IPS-18a (cell line): ENCODE measurements around the gene LANCL1.
"Not testable (repeated sequence)": the region's sequence is repeated elsewhere in the genome, so short reads cannot be mapped to it uniquely, and the experiment has no call there.

Experiments
- H3K27ac ChIP-seq: one replicate; pipeline ENCODE4 v1.5.1; 2013; ENCODE audit warnings: low read length
- H3K27me3 ChIP-seq: one replicate; pipeline ENCODE4 v1.6.1; 2013; ENCODE audit warnings: mild to moderate bottlenecking, low read length; ENCODE audit not compliant: control insufficient read depth, insufficient read depth
- H3K36me3 ChIP-seq: one replicate; pipeline ENCODE4 v1.6.1; 2013; ENCODE audit warnings: low read depth, low read length; ENCODE audit not compliant: control insufficient read depth
- H3K4me1 ChIP-seq: one replicate; pipeline ENCODE4 v1.6.1; 2013; ENCODE audit warnings: low read depth, low read length; ENCODE audit not compliant: control insufficient read depth
- H3K4me3 ChIP-seq: one replicate; pipeline ENCODE4 v1.5.1; 2013; ENCODE audit warnings: low read length
- H3K9ac ChIP-seq: one replicate; pipeline ENCODE4 v1.6.1; 2013; ENCODE audit warnings: mild to moderate bottlenecking, low read length, moderate library complexity
- H3K9me3 ChIP-seq: one replicate; pipeline ENCODE4 v1.6.1; 2013; ENCODE audit warnings: low read depth, low read length; ENCODE audit not compliant: control insufficient read depth

Gene LANCL1

GRCh38 chr2:210458395-210458794, 18.2 kb downstream of the LANCL1 start:
- Histone ChIP-seq H3K27ac (no peak overlapping the region), H3K9me3 (no peaks in the 10 kb centered on the region), H3K36me3 (peaks cover 34% of the 10 kb centered on the region), H3K4me3 (no peak overlapping the region), H3K4me1 (no peaks in the 10 kb centered on the region), H3K27me3 (no peaks in the 10 kb centered on the region), H3K9ac (no peak overlapping the region)

- Histone ChIP-seq H3K36me3 (peaks cover 37% of the 10 kb centered on the region), H3K9ac (no peak overlapping the region), H3K4me3 (no peak overlapping the region), H3K4me1 (no peaks in the 10 kb centered on the region), H3K27me3 (no peaks in the 10 kb centered on the region), H3K9me3 (no peaks in the 10 kb centered on the region), H3K27ac (no peak overlapping the region)
These were observed 20.0 kb downstream of the LANCL1 start for GRCh38 chr2:210456571-210456970.

- no peak overlapping the region for H3K4me3 ChIP-seq
- no peaks in the 10 kb centered on the region for H3K4me1 ChIP-seq
- H3K27ac ChIP-seq, result no peak overlapping the region
- H3K27me3 ChIP-seq, result no peaks in the 10 kb centered on the region
- H3K9ac ChIP-seq, result no peak overlapping the region
- peaks cover 40% of the 10 kb centered on the region for H3K36me3 ChIP-seq
- H3K9me3 ChIP-seq, result no peaks in the 10 kb centered on the region
These were observed 22.2 kb downstream of the LANCL1 start for GRCh38 chr2:210454336-210454735.

- H3K9ac ChIP-seq, result no peak overlapping the region
- peaks cover 31% of the 10 kb centered on the region for H3K36me3 ChIP-seq
- H3K27ac ChIP-seq, result no peak overlapping the region
- H3K27me3 ChIP-seq, result no peaks in the 10 kb centered on the region
- H3K4me3 ChIP-seq, result no peak overlapping the region
- no peaks in the 10 kb centered on the region for H3K9me3 ChIP-seq
- H3K4me1 ChIP-seq, result no peaks in the 10 kb centered on the region
These were observed 24.4 kb downstream of the LANCL1 start for GRCh38 chr2:210452194-210452593.

GRCh38 chr2:210450942-210451341, 25.6 kb downstream of the LANCL1 start:
- not testable (repeated sequence) for H3K4me1 ChIP-seq, H3K27me3 ChIP-seq, H3K9ac ChIP-seq, H3K9me3 ChIP-seq, H3K4me3 ChIP-seq, H3K27ac ChIP-seq
- H3K36me3 ChIP-seq, result peaks cover 24% of the 10 kb centered on the region

- no peak overlapping the region for H3K27ac ChIP-seq
- peaks cover 22% of the 10 kb centered on the region for H3K4me1 ChIP-seq
- no peak overlapping the region for H3K9ac ChIP-seq
- peaks cover 6% of the 10 kb centered on the region for H3K27me3 ChIP-seq
- H3K36me3 ChIP-seq, result no peaks in the 10 kb centered on the region
- no peaks in the 10 kb centered on the region for H3K9me3 ChIP-seq
- no peak overlapping the region for H3K4me3 ChIP-seq
These were observed 30.8 kb downstream of the LANCL1 start for GRCh38 chr2:210445732-210446131.

GRCh38 chr2:210445116-210445707, 31.3 kb downstream of the LANCL1 start:
- Histone ChIP-seq H3K36me3 (no peaks in the 10 kb centered on the region), H3K9me3 (no peaks in the 10 kb centered on the region), H3K9ac (no peak overlapping the region)

GRCh38 chr2:210443527-210443926, 33.0 kb downstream of the LANCL1 start:
- peaks cover 6% of the 10 kb centered on the region for H3K27me3 ChIP-seq
- H3K9ac ChIP-seq, result no peak overlapping the region
- peak overlapping the region; percentile 13 for H3K4me3 ChIP-seq
- peaks cover 22% of the 10 kb centered on the region for H3K4me1 ChIP-seq
- H3K9me3 ChIP-seq, result no peaks in the 10 kb centered on the region
- H3K36me3 ChIP-seq, result peaks cover 7% of the 10 kb centered on the region
- H3K27ac ChIP-seq, result no peak overlapping the region

More at GRCh38 chr2:210445116-210445707, 31.3 kb downstream of the LANCL1 start:
- Histone ChIP-seq H3K27me3 (peaks cover 6% of the 10 kb centered on the region), H3K4me1 (peaks cover 22% of the 10 kb centered on the region), H3K4me3 (no peak overlapping the region), H3K27ac (no peak overlapping the region)

- Histone ChIP-seq H3K9me3 (no peaks in the 10 kb centered on the region), H3K27me3 (peaks cover 6% of the 10 kb centered on the region)
These were observed 33.7 kb downstream of the LANCL1 start for GRCh38 chr2:210442878-210443277.

GRCh38 chr2:210442457-210442856, 34.1 kb downstream of the LANCL1 start:
- H3K27me3 ChIP-seq, result peaks cover 6% of the 10 kb centered on the region
- no peak overlapping the region for H3K9ac ChIP-seq
- no peak overlapping the region for H3K27ac ChIP-seq
- H3K9me3 ChIP-seq, result no peaks in the 10 kb centered on the region
- H3K36me3 ChIP-seq, result peaks cover 10% of the 10 kb centered on the region
- peaks cover 22% of the 10 kb centered on the region for H3K4me1 ChIP-seq
- no peak overlapping the region for H3K4me3 ChIP-seq

More at GRCh38 chr2:210442878-210443277, 33.7 kb downstream of the LANCL1 start:
- Histone ChIP-seq H3K9ac (no peak overlapping the region), H3K27ac (no peak overlapping the region), H3K36me3 (peaks cover 10% of the 10 kb centered on the region), H3K4me1 (peaks cover 22% of the 10 kb centered on the region), H3K4me3 (peak overlapping the region; percentile 13)

- H3K9me3 ChIP-seq, result no peaks in the 10 kb centered on the region
- H3K4me1 ChIP-seq, result peaks cover 22% of the 10 kb centered on the region
- no peak overlapping the region for H3K4me3 ChIP-seq
- H3K27ac ChIP-seq, result no peak overlapping the region
- H3K36me3 ChIP-seq, result peaks cover 19% of the 10 kb centered on the region
- H3K9ac ChIP-seq, result no peak overlapping the region
- H3K27me3 ChIP-seq, result peaks cover 6% of the 10 kb centered on the region
These were observed 36.4 kb downstream of the LANCL1 start for GRCh38 chr2:210440206-210440605.

- no peak overlapping the region for H3K4me3 ChIP-seq
- H3K36me3 ChIP-seq, result peaks cover 38% of the 10 kb centered on the region
- H3K9me3 ChIP-seq, result no peaks in the 10 kb centered on the region
These were observed 41.1 kb downstream of the LANCL1 start for GRCh38 chr2:210435439-210435838.

More at GRCh38 chr2:210435439-210435838, 41.1 kb downstream of the LANCL1 start:
- Histone ChIP-seq H3K9ac (no peak overlapping the region), H3K27ac (no peak overlapping the region), H3K27me3 (no peaks in the 10 kb centered on the region), H3K4me1 (no peaks in the 10 kb centered on the region)
